SH-SY5Y (cell line): ENCODE measurements around the gene ARHGEF28.

Source experiments
- GATA2 ChIP-seq: IDR thresholded peaks from 2 replicates; pipeline ENCODE4 v1.6.1; 2011; ENCODE audit warnings: mild to moderate bottlenecking, low read depth, low read length
- GATA3 ChIP-seq: IDR thresholded peaks from 2 replicates; pipeline ENCODE4 v1.6.1; 2011; ENCODE audit warnings: low read depth, mild to moderate bottlenecking, low read length, moderate library complexity

DNA sequence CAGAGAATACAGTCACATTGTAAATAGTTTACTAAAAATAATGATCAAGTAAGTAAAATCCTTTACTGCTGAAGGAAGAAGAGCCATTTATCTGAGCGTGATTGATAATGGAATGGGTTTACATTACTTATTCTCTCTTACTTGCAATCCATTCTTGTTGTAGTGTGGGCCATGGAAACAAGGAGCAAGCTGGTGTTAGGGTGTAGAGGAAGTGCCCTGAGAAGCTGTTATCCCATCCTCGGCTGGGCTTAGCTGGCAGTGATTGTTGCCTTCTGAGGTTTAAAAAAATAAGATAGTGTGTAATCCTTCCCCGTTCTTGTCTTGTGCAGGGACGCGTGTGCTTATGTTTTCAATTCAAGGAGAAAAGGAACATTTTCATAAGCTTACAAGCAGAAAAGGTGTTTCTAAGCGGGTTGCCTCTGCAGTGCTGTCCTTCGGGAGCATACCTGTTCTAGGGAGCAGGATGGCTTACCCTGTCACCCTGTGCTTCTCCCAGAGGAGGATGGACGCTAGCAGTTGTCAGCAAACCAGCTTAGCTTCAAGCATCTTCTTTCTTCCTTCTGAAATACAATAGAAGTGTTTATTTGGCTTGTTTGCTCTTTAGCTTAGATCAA is 188.3 kb downstream of the ARHGEF28 start:
- no peak for TF ChIP-seq GATA3
- TF ChIP-seq GATA2 = no peak
